Rectal smooth muscle tissue (tissue), 1 donor: ENCODE data around the gene LRRC36.

Source experiments
- H3K27ac ChIP-seq: one replicate; pipeline ENCODE4 v1.7.0; 2013; ENCODE audit warnings: low read depth, low read length, inconsistent platforms
- H3K27me3 ChIP-seq: one replicate; pipeline ENCODE4 v1.7.0; 2013; ENCODE audit warnings: low read length; ENCODE audit not compliant: control insufficient read depth, insufficient read depth
- H3K36me3 ChIP-seq: one replicate; pipeline ENCODE4 v1.7.0; 2013; ENCODE audit warnings: low read length; ENCODE audit not compliant: control insufficient read depth, insufficient read depth
- H3K4me1 ChIP-seq: one replicate; pipeline ENCODE4 v1.7.0; 2013; ENCODE audit warnings: low read length; ENCODE audit not compliant: control insufficient read depth, insufficient read depth
- H3K4me3 ChIP-seq: one replicate; pipeline ENCODE4 v1.7.0; 2013; ENCODE audit warnings: low read length
- H3K9ac ChIP-seq: one replicate; pipeline ENCODE4 v1.7.0; 2013; ENCODE audit warnings: low read length

The LRRC36 gene

DNA sequence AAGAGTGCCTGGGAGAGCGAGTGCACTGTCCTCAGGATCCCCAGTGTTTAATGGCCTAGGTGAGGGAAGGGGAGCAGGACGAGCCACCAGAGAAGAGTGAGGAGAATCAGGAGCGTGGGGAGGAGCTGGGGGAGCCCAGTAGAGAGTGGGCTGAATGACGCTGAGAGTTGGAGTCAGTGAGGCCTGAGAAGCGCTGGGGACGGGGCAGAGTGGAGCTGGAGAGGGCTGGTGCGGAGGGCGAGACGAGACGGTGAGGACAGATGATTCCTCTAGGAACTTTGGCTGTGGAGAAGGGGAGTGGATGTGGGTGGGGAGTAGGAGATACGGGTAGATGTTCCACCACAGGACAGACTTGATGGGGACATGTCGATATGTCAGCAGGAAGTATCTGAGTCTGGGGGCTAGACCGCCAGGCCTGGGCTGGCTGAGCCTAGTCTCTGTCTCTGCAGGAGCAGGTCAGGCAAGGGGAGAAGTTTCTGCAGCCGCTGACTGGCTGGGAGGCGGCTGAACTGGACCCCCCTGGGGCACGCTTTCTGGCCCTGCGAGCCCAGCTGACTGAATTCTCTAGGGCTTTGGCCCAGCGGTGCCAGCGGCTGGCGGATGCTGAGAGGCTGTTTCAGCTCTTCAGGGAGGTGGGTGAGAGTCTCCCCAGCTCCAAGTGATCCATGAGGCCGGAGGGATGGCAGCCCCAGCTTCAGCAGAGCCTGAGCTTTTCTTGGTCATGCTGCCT is 42.6 kb upstream of the LRRC36 start:
- no peak overlapping the region for H3K4me3 ChIP-seq
- no peaks in the 10 kb centered on the region for H3K4me1 ChIP-seq
- no peak overlapping the region for H3K9ac ChIP-seq
- no peaks in the 10 kb centered on the region for H3K36me3 ChIP-seq
- H3K27ac ChIP-seq, result no peak overlapping the region
- H3K27me3 ChIP-seq, result no peaks in the 10 kb centered on the region

DNA sequence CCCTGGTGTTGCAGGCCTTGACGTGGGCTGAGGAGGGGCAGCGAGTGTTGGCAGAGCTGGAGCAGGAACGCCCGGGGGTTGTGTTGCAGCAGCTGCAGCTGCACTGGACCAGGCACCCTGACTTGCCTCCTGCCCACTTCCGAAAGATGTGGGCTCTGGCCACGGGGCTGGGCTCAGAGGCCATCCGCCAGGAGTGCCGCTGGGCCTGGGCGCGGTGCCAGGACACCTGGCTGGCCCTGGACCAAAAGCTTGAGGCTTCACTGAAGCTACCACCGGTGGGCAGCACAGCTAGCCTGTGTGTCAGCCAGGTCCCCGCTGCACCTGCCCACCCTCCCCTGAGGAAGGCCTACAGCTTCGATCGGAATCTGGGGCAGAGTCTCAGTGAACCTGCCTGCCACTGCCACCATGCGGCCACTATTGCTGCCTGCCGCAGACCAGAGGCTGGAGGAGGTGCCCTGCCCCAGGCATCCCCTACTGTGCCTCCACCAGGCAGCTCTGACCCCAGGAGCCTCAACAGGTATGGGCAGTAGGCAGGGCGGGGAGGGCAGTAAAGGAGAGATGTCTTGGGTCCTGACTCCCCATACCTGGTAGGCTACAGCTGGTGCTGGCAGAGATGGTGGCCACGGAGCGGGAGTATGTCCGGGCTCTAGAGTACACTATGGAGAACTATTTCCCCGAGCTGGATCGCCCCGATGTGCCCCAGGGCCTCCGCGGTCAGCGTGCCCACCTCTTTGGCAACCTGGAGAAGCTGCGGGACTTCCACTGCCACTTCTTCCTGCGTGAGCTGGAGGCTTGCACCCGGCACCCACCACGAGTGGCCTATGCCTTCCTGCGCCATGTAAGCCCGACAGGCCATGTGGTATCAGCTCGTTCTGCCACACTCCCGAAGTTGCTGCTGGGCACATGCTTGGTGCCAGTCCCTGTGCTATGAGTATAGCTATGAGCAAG is 41.6 kb upstream of the LRRC36 start:
- Histone ChIP-seq H3K4me3 (no peak overlapping the region), H3K27ac (no peak overlapping the region), H3K4me1 (no peaks in the 10 kb centered on the region), H3K9ac (no peak overlapping the region), H3K27me3 (no peaks in the 10 kb centered on the region), H3K36me3 (no peaks in the 10 kb centered on the region)

DNA sequence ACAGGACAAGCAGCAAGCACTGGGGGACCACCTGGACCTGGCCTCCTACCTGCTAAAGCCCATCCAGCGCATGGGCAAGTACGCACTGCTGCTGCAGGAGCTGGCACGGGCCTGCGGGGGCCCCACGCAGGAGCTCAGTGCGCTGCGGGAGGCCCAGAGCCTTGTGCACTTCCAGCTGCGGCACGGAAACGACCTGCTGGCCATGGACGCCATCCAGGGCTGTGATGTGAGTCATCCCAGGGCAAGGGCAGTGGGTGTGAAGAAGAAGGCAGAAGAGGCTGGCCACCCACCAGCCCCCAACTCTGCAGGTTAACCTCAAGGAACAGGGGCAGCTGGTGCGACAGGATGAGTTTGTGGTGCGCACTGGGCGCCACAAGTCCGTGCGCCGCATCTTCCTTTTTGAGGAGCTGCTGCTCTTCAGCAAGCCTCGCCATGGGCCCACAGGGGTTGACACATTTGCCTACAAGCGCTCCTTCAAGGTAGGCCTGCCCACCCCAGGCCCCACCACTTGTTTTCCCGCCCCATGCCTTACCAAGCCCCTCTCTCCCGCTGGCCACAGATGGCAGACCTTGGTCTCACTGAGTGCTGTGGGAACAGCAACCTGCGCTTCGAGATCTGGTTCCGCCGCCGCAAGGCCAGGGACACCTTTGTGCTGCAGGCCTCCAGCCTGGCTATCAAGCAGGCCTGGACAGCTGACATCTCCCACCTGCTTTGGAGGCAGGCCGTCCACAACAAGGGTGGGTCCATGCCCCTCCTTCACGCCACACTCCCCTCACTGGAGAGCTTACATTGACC is 40.0 kb upstream of the LRRC36 start:
- H3K36me3 ChIP-seq, result no peaks in the 10 kb centered on the region
- H3K9ac ChIP-seq, result no peak overlapping the region
- H3K4me3 ChIP-seq, result no peak overlapping the region
- H3K27ac ChIP-seq, result no peak overlapping the region
- no peaks in the 10 kb centered on the region for H3K4me1 ChIP-seq
- no peaks in the 10 kb centered on the region for H3K27me3 ChIP-seq

DNA sequence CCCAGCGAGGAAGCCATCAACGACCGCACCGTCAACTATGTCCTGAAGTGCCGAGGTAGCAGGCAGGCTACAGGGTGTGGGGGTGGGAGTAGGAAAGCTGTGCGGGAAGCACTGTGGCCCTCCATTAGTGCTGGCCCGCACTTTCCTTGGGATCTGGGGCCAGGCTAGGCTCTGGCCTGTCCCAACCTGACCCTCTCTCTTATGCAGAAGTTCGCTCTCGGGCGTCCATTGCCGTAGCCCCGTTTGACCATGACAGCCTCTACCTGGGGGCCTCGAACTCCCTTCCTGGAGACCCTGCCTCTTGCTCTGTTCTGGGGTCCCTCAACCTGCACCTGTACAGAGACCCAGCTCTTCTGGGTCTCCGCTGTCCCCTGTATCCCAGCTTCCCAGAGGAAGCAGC is 38.7 kb upstream of the LRRC36 start:
- H3K4me1 ChIP-seq, result no peaks in the 10 kb centered on the region
- H3K9ac ChIP-seq, result no peak overlapping the region
- no peak overlapping the region for H3K4me3 ChIP-seq
- no peaks in the 10 kb centered on the region for H3K27me3 ChIP-seq
- H3K27ac ChIP-seq, result no peak overlapping the region
- no peaks in the 10 kb centered on the region for H3K36me3 ChIP-seq

DNA sequence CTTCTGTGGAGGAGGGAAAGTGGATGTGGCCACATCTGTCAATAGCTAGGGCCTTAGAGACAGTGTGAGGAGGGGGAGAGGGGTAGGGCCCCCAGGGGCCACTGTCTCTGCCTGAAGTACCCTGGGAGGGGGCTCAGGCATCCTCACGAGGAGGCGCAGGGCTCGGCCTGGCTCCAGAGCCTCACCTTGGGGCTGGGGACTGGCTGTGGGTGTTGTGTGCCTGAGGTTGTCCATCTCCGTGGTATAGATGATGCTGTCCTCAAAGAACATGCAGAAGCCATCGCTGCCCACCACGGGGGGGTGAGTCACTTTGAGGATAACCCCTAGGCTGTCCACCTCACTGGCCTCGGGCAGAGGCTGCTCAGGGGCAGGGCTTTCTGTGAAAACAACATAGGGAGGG is 35.2 kb upstream of the LRRC36 start:
- Histone ChIP-seq H3K9ac (no peak overlapping the region), H3K27ac (no peak overlapping the region), H3K36me3 (no peaks in the 10 kb centered on the region), H3K4me3 (no peak overlapping the region), H3K4me1 (no peaks in the 10 kb centered on the region), H3K27me3 (no peaks in the 10 kb centered on the region)

DNA sequence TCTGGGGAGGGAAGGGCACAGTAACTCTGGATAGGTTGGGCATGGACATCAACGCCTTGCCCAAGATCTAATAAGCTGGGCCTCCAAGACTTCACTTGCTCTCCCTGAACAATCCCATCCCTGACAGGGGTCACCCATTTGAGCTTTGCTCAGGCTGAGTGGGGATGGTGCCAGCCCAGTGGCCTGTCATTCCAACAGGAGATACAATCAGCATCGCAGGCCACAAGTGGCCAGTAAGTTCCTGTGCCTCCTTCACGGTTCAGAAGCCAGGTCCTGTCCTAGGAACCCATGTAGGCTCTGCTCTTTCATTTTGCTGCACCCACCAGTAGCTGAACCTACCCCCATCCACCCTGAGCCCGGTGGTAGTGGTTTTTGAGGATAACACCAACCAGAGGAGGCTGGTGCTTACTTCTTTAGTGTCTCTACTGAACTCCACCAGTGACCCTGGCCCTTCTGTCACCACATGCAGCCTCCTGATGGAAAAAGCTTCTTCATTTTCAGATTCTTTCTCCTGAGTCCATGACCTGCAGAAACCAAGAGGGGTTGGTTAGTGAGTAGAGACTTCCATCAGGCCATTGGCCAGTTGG is 32.4 kb upstream of the LRRC36 start:
- Histone ChIP-seq H3K4me1 (no peaks in the 10 kb centered on the region), H3K4me3 (no peak overlapping the region), H3K27ac (no peak overlapping the region), H3K9ac (no peak overlapping the region), H3K36me3 (no peaks in the 10 kb centered on the region), H3K27me3 (no peaks in the 10 kb centered on the region)

DNA sequence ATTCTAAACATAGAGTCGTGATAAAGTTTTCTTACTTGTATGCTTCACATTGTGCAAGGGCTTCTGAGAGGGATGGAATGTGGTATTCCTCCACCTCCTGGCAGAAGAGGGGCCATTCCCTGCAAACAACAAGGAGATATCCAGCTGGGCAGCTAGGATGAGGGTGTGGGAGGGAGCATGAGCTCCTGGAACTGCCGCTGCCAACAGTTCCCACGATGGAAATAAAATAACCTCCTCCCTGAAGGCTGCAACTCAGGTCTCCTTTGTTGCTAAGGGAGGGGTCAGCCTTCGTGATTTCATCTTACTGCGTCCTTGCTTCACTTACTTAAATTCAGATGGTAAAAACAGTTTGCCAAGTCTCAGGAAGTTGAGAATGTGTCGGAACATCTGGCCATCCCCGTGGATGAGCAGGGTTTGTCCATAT is 31.7 kb upstream of the LRRC36 start:
- no peak overlapping the region for H3K9ac ChIP-seq
- no peak overlapping the region for H3K4me3 ChIP-seq
- H3K27ac ChIP-seq, result no peak overlapping the region
- no peaks in the 10 kb centered on the region for H3K4me1 ChIP-seq
- no peaks in the 10 kb centered on the region for H3K27me3 ChIP-seq
- H3K36me3 ChIP-seq, result no peaks in the 10 kb centered on the region

DNA sequence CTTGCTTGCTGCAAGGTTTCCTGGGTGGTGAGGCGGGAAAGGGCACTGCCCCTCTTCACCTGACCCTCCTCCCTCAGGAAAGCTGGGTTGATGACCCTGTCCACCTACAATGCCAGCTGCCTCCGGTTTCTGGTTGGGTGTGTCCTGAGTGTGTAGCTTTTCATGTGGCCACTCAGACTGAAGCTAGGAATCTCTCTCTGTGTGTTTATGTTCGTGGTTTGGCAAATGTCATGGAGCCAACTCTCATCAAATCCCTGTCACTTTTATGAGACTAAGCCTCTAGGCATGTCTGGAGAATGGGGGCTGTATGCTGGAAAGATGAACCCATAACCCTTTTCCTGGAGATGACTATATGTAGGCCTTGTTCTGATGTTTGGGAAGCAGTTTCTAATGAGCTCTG is 30.2 kb upstream of the LRRC36 start:
- H3K27ac ChIP-seq, result no peak overlapping the region
- no peaks in the 10 kb centered on the region for H3K27me3 ChIP-seq
- no peak overlapping the region for H3K9ac ChIP-seq
- H3K36me3 ChIP-seq, result no peaks in the 10 kb centered on the region
- no peak overlapping the region for H3K4me3 ChIP-seq
- no peaks in the 10 kb centered on the region for H3K4me1 ChIP-seq

DNA sequence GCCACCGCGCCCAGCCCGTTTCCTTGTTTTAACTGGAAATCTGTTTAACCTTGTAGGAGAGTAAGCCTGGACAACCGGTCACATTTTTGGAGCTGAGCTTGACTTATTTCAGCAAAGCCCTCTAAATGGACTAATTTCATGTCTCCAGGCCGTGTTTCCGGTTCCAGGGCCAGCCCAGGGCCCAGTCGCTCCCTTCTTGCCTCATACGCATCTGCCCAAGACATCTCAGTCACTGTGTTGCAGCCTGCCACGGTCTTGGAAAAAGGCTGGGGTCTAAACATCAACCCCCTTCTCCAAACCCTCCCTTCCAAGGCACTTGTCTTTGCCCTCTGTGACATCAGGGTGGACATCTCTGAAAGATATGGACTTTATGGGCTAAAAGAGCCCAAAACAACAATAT is 28.3 kb upstream of the LRRC36 start:
- H3K9ac ChIP-seq, result no peak overlapping the region
- no peaks in the 10 kb centered on the region for H3K27me3 ChIP-seq
- H3K4me1 ChIP-seq, result no peaks in the 10 kb centered on the region
- no peak overlapping the region for H3K4me3 ChIP-seq
- H3K36me3 ChIP-seq, result no peaks in the 10 kb centered on the region
- no peak overlapping the region for H3K27ac ChIP-seq

DNA sequence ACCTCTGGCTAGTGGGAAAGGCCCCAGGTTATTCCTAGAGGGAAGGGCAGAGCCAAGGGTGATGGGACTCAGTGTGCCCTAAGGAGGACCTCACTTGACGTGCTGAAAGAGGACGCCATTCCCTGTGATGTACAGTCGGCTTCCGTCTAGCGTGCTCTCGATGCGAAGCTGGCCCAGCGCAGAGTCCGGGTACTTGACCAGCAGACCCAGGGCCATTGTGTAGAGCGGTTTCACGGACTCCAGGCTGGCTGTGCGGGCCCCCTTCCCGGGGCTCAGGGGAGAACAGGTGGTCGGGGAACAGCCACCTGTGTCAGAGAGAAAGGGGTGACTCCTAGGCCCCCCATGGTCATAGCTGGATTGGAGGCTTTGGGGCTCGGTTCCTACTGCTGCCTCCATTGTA is 27.3 kb upstream of the LRRC36 start:
- Histone ChIP-seq H3K27ac (no peak overlapping the region), H3K4me1 (no peaks in the 10 kb centered on the region), H3K4me3 (no peak overlapping the region), H3K9ac (no peak overlapping the region), H3K27me3 (no peaks in the 10 kb centered on the region), H3K36me3 (no peaks in the 10 kb centered on the region)

DNA sequence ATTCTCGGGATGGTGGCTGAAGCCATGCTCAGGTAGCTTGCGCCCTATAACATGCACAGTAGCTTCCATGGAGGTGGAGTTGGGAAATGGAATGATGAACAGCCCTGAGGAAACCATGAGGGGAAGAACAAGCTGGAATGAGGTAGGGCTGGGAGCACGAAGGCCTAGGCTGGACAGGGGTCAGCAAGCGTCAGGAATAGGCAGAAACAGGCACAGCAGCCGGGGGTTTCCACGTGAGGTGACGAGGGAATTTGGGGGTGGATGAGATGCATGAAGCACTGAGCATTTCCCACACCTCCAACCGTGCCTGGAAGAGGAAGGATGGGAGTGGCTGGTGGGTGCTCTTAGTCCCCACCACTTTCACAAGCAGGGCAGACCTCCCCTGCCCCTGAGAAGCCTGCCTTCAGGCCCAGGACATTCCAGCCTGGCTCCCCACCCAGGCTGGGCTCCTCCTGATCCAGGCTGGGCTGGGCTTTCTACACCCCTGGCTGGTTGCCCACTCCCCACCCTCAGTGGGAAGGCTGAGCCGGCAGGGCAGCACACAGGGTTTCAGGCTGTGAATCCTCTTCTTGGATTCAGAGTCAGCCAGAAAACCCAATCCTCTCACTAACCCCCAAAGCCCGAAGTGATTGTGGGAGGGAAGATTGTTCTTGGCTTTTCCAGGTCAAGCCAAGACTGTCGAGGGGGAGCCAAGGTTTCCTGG is 25.4 kb upstream of the LRRC36 start:
- no peak overlapping the region for H3K4me3 ChIP-seq
- no peak overlapping the region for H3K27ac ChIP-seq
- H3K9ac ChIP-seq, result no peak overlapping the region
- no peaks in the 10 kb centered on the region for H3K4me1 ChIP-seq
- no peaks in the 10 kb centered on the region for H3K27me3 ChIP-seq
- H3K36me3 ChIP-seq, result no peaks in the 10 kb centered on the region
